Measurements from ENCODE around the gene PDSS2. TPM values are rescaled to one million over a fixed set of nuclear protein-coding genes. Genes with fewer than 3 reads are reported as not detected.
"Not testable (repeated sequence)": the region's sequence is repeated elsewhere in the genome, so short reads cannot be mapped to it uniquely, and the experiment has no call there.

Gene PDSS2
- total RNA-seq, 1 experiment from 2014 or later: 16.1 TPM

- Histone ChIP-seq H3K27me3 (replicated peaks; ENCODE audit: insufficient read depth, low read depth, low read length, poor library complexity) (no peaks in the 10 kb centered on the region), H3K36me3 (ENCODE audit: insufficient read depth, low read length, poor library complexity, severe bottlenecking) (no peaks in the 10 kb centered on the region), H3K27ac (ENCODE audit: low read depth, low read length, poor library complexity, severe bottlenecking) (no peak overlapping the region), H3K4me3 (ENCODE audit: low read depth, low read length, poor library complexity, severe bottlenecking) (no peak overlapping the region), H3K9me3 (ENCODE audit: low read depth, low read length, poor library complexity, severe bottlenecking) (no peaks in the 10 kb centered on the region), H3K4me1 (ENCODE audit: insufficient read depth, low read length, poor library complexity, severe bottlenecking) (no peaks in the 10 kb centered on the region)
- CTCF ChIA-PET: no interaction called here
- TF ChIP-seq CTCF (conservative IDR thresholded peaks at IDR 0.05; ENCODE audit: low read depth, low read length) (no peak), EZH2 (IDR thresholded peaks at IDR 0.05; ENCODE audit: borderline replicate concordance, low read depth, low read length, poor library complexity, severe bottlenecking) (no peak)
- no peak for DNase-seq (ENCODE audit: low spot score)
- BruUV-seq (replicated peaks): no TSS peak
- intact Hi-C loops (cut with micrococcal nuclease; ENCODE audit: unreplicated experiment): no loop called here
- POLR2A ChIA-PET (ENCODE audit: low non-redundant PET): no interaction called here
These were observed 174.6 kb downstream of the PDSS2 start for GRCh38 chr6:107284805-107285204.

DNA sequence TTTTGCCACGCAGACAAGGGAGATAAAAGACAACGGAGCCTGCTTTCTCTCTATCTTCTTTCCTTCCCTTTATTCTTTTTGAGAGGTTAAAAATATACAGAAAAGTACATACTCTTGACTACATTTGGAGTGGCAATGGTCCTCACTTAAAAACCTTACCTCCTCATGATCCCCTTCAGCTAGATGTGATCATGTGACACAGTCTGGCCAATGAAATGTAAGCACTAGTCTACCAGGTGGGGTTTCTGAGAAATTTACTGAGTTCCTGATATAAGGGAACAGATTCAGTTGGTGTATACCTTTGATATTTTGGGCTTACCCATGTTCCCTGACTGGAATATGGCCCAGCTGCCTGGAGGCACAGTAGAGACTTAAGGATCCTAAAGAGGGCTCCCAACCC, 178.6 kb downstream of the PDSS2 start:
- H3K4me3 ChIP-seq (ENCODE audit: low read depth, low read length, poor library complexity, severe bottlenecking): no peak overlapping the region
- H3K9me3 ChIP-seq (ENCODE audit: low read depth, low read length, poor library complexity, severe bottlenecking): no peaks in the 10 kb centered on the region
- no peaks in the 10 kb centered on the region for H3K4me1 ChIP-seq (ENCODE audit: insufficient read depth, low read length, poor library complexity, severe bottlenecking)
- no peak overlapping the region for H3K27ac ChIP-seq (ENCODE audit: low read depth, low read length, poor library complexity, severe bottlenecking)
- CTCF ChIA-PET: no interaction called here
- BruUV-seq (replicated peaks): no TSS peak
- TF ChIP-seq EZH2 (IDR thresholded peaks at IDR 0.05; ENCODE audit: borderline replicate concordance, low read depth, low read length, poor library complexity, severe bottlenecking): no peak
- no peak for TF ChIP-seq CTCF (conservative IDR thresholded peaks at IDR 0.05; ENCODE audit: low read depth, low read length)
- no peak for DNase-seq (ENCODE audit: low spot score)
- H3K27me3 ChIP-seq (replicated peaks; ENCODE audit: insufficient read depth, low read depth, low read length, poor library complexity): no peaks in the 10 kb centered on the region
- POLR2A ChIA-PET (ENCODE audit: low non-redundant PET): no interaction called here
- H3K36me3 ChIP-seq (ENCODE audit: insufficient read depth, low read length, poor library complexity, severe bottlenecking): no peaks in the 10 kb centered on the region
- intact Hi-C loops (cut with micrococcal nuclease; ENCODE audit: unreplicated experiment): no loop called here

DNA sequence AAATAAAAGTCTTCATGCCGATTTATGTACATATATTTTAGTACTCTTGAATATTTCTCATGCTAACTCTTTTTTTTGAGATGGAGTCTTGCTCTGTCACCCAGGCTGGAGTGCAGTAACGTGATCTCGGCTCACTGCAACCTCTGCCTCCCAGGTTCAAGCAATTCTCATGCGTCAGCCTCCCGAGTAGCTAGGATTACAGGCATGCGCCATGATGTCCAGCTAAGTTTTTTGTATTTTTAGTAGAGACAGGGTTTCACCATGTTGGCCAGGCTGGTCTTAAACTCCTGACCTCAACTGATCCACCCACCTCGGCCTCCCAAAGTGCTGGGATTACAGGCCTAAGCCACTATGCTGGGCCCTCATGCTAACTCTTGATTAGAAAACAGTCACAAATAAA, 179.4 kb downstream of the PDSS2 start:
- intact Hi-C loops (cut with micrococcal nuclease; ENCODE audit: unreplicated experiment); H3K27me3 ChIP-seq (replicated peaks; ENCODE audit: insufficient read depth, low read depth, low read length, poor library complexity); DNase-seq (ENCODE audit: low spot score); H3K9me3 ChIP-seq (ENCODE audit: low read depth, low read length, poor library complexity, severe bottlenecking); H3K36me3 ChIP-seq (ENCODE audit: insufficient read depth, low read length, poor library complexity, severe bottlenecking); POLR2A ChIA-PET (ENCODE audit: low non-redundant PET); H3K4me1 ChIP-seq (ENCODE audit: insufficient read depth, low read length, poor library complexity, severe bottlenecking); H3K27ac ChIP-seq (ENCODE audit: low read depth, low read length, poor library complexity, severe bottlenecking); BruUV-seq (replicated peaks); H3K4me3 ChIP-seq (ENCODE audit: low read depth, low read length, poor library complexity, severe bottlenecking); CTCF ChIA-PET: not testable (repeated sequence)

DNA sequence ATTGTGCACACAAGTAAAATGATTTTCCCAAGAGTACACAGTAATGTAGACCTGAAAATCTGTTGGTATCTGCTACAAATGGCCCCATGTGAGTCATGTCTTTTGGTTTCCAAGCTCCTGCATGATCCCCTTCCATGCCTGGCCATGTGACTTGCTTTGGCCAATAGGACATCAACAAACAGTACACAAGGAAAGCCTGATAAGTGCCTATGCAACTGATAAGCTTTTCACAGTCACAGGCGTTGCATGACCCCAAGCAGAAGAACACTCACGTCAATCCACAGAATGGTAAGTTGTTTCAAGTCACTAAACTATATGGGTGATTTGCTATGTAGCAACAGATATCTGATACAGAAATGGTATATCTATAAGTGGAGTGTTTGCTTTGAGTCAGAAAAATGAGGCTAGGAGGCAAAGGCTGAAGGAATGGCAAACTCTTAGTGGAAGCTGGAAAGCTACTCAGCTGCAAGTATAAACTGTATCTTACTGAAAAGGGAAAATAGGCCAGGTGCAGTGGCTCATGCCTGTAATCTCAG, 184.0 kb downstream of the PDSS2 start:
- intact Hi-C loops (cut with micrococcal nuclease; ENCODE audit: unreplicated experiment): no loop called here
- CTCF ChIA-PET: no interaction called here

More for the DNA sequence above, 184.0 kb downstream of the PDSS2 start:
- Histone ChIP-seq H3K4me3 (ENCODE audit: low read depth, low read length, poor library complexity, severe bottlenecking) (no peak overlapping the region), H3K36me3 (ENCODE audit: insufficient read depth, low read length, poor library complexity, severe bottlenecking) (no peaks in the 10 kb centered on the region), H3K9me3 (ENCODE audit: low read depth, low read length, poor library complexity, severe bottlenecking) (no peaks in the 10 kb centered on the region), H3K27ac (ENCODE audit: low read depth, low read length, poor library complexity, severe bottlenecking) (no peak overlapping the region), H3K4me1 (ENCODE audit: insufficient read depth, low read length, poor library complexity, severe bottlenecking) (no peaks in the 10 kb centered on the region), H3K27me3 (replicated peaks; ENCODE audit: insufficient read depth, low read depth, low read length, poor library complexity) (no peaks in the 10 kb centered on the region)
- POLR2A ChIA-PET (ENCODE audit: low non-redundant PET): no interaction called here
- no peak for DNase-seq (ENCODE audit: low spot score)
- TF ChIP-seq EZH2 (IDR thresholded peaks at IDR 0.05; ENCODE audit: borderline replicate concordance, low read depth, low read length, poor library complexity, severe bottlenecking): no peak
- no peak for TF ChIP-seq CTCF (conservative IDR thresholded peaks at IDR 0.05; ENCODE audit: low read depth, low read length)
- BruUV-seq (replicated peaks): no TSS peak
